GM18951 (cell line): ENCODE data around the gene SZT2.

Source experiments
- POLR2A ChIP-seq: IDR thresholded peaks from 4 replicates; pipeline ENCODE4 v1.6.1; 2011; ENCODE audit warnings: mild to moderate bottlenecking; ENCODE audit not compliant: insufficient read length, insufficient read depth; ENCODE audit errors: extremely low read depth
- in situ Hi-C: fragments of 300-500 bp; cut with MboI; formaldehyde crosslinking; loops from one replicate; pipeline ENCODE4 v1.12.0; 2022; ENCODE audit warnings: low sequenced_read_pairs, mixed read lengths, inconsistent platforms; ENCODE audit not compliant: unreplicated experiment

SZT2 gene

GRCh38 chr1:43405876-43406234 lies 16.2 kb downstream of the SZT2 start:
- in situ Hi-C loops = no loop called here

GRCh38 chr1:43410571-43410970 lies 20.9 kb downstream of the SZT2 start:
- in situ Hi-C loops = loop anchor here (5.0 kb wide), 1 partner anchor 183 kb away; no protein-coding TSS in a partner anchor
- no peak for TF ChIP-seq POLR2A

More at GRCh38 chr1:43405876-43406234, 16.2 kb downstream of the SZT2 start:
- TF ChIP-seq POLR2A = no peak

- in situ Hi-C loops = loop anchor here (5.0 kb wide), 1 partner anchor 186 kb away; no protein-coding TSS in a partner anchor
Observed at GRCh38 chr1:43413426-43413825, 23.7 kb downstream of the SZT2 start.

GRCh38 chr1:43414634-43415223 lies 25.0 kb downstream of the SZT2 start:
- in situ Hi-C loops = loop anchor here (5.0 kb wide), 1 partner anchor 187 kb away; no protein-coding TSS in a partner anchor
- TF ChIP-seq POLR2A = no peak

GRCh38 chr1:43415901-43416300 lies 26.2 kb downstream of the SZT2 start:
- no peak for TF ChIP-seq POLR2A
- in situ Hi-C loops = no loop called here

GRCh38 chr1:43418858-43419257 lies 29.2 kb downstream of the SZT2 start:
- no peak for TF ChIP-seq POLR2A
- in situ Hi-C loops = no loop called here

GRCh38 chr1:43419627-43420425 lies 30.1 kb downstream of the SZT2 start:
- in situ Hi-C loops = no loop called here
- no peak for TF ChIP-seq POLR2A

GRCh38 chr1:43420874-43421273 lies 31.2 kb downstream of the SZT2 start:
- no peak for TF ChIP-seq POLR2A
- in situ Hi-C loops = no loop called here

GRCh38 chr1:43421396-43421795 lies 31.7 kb downstream of the SZT2 start:
- no peak for TF ChIP-seq POLR2A
- in situ Hi-C loops = no loop called here

GRCh38 chr1:43421976-43422750 lies 32.5 kb downstream of the SZT2 start:
- TF ChIP-seq POLR2A = no peak
- in situ Hi-C loops = no loop called here

- in situ Hi-C loops = no loop called here
Observed at GRCh38 chr1:43422995-43423671, 33.4 kb downstream of the SZT2 start.

GRCh38 chr1:43423672-43424550 lies 34.2 kb downstream of the SZT2 start:
- no peak for TF ChIP-seq POLR2A
- in situ Hi-C loops = no loop called here

More at GRCh38 chr1:43422995-43423671, 33.4 kb downstream of the SZT2 start:
- no peak for TF ChIP-seq POLR2A
